NK-92 (cell line): ENCODE results near the gene AKIP1.
A peak's percentile ranks its signal among the peaks of the same experiment; 100 is the strongest.

Experiments used
- DNase-seq: peaks from one replicate; lab custom pipeline; 2025; ENCODE audit not compliant: unreplicated experiment; lab: John Stamatoyannopoulos, UW

The AKIP1 gene

DNA sequence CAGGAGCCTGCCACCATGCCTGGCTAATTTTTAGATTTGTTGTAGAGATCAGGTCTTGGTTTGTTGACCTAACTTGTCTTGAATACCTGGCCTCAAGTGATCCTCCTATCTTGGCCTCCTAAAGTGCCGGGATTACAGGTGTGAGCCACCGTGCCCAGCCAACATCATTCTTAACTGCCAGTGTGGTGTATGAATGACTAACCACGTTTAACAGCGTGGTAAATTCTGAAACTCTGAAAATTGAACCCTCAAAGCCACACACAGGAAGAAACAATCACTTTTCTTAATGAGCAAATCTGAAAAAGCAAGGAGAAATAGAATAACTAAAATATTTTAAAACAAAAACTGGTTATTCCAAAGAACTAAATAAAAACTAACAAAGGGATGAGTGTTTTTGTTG lies 45.9 kb downstream of the AKIP1 start:
- DNase-seq, result no peak

GRCh38 chr11:8959546-8960166 lies 48.7 kb downstream of the AKIP1 start:
- no peak for DNase-seq

GRCh38 chr11:8961401-8961800 lies 50.4 kb downstream of the AKIP1 start:
- DNase-seq, result no peak

- DNase-seq, result no peak
Measured at GRCh38 chr11:8962841-8963240, 51.9 kb downstream of the AKIP1 start.

GRCh38 chr11:8963569-8964323 lies 52.8 kb downstream of the AKIP1 start:
- DNase-seq, result peak; percentile 15

DNA sequence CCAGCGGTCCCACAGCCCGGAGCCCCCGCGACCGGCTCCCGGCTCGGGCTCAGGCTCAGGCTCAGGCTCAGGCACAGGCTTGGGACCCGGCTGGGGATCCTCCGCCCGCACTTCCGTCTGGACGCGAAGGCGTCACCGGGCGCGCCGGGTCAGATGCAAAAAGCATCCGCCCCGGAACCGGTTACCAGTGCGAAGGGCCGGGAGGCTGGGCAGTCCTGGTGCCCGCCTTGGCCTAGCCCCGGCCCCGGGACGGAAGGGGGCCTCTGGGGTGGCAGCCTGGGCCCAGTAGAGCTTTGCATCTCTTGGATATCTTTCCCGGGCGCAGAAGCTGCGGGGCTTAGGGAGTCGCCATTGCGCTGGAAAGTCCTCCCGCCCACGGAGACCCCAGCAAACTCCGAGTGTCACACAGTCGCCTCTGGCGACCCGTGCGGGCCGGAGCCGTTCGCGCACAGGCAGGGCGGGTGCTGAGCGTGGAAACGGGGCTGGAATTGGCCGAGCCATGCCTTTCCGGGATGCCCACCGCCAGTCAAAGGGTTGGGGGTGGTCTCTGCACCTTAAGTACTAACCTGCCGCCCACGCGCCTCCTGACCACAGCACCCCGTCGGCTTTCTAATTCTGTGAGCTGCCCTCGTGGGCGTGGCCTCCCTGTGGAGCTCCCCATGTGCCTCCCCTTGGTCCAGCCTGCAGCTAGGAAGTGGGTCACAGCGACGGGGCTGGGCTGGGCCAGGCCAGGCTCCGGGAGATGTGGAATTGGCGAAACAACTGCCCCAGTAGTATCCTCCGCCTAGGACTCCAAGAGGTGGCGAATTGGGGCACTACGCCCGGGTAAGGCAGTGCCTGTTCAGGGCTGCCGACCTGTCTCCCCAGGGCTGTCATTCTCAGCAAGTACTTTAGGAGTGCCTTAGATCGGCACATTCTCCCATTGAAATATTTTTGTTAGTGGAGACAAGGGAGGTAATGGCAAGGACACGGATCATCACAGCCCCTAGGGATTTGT lies 53.6 kb downstream of the AKIP1 start, which contains the start of gene TMEM9B:
Gene TMEM9B, minus strand, starts transcription at position 119 of the 997 bp plus-strand sequence. CDS start 129 bp downstream, outside the sequence.
- DNase-seq, result no peak

DNA sequence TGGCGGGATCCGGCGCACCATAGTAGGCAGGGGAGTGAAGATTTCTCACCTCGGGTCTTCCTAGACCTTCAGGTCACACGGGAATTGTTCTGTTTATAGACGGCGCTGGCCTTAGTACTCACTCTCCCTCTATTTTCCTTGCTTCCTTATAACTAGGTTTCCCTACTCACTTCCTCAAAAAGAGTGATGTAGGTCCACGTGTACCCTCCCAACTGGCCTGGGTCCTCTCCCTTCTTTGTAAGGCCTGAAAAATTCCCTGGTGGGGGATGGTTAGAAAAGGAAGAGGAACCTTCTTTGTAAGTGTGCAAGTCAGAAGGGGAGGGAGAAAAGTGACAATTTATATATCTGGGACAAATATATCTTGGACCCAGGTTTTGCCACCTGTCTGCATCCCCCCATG lies 56.2 kb downstream of the AKIP1 start:
- no peak for DNase-seq
